ENCODE results near the gene RBM28. TPM values are rescaled to one million over a fixed set of nuclear protein-coding genes. Genes with fewer than 3 reads are reported as not detected.
"Not testable (repeated sequence)": the region's sequence is repeated elsewhere in the genome, so short reads cannot be mapped to it uniquely, and the experiment has no call there.

RBM28 gene
- polyA plus RNA-seq, 2 of the 4 experiments (the other 2 are of a cell fraction): 77.3 to 79.5 TPM

DNA sequence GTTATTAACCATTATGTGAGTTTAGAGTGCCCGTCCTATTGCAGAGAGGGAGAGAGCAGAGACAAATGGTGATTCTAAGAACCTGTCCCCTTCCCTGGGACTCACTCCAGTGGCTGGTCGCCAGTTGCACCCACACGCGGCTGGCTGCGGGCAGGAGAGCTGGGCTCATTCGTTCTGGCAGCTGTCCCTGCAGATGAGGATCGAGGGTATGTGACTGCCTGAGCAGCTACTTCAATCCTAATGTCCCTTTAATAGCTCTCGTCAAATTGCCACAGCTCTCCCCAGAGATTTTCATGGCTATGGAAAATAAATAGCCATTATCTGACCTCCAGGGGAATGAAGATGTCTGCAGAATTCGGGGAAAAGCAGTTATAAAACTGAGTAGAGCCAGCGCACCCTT lies 41.6 kb downstream of the RBM28 start:
- POLR2A ChIA-PET: interaction anchor here (0.7 kb wide), 1 partner anchor 10 kb away, joined by 3 read pairs; no protein-coding TSS in a partner anchor
- no peaks in the 10 kb centered on the region for H3K4me1 ChIP-seq
- H3K27ac ChIP-seq: no peak overlapping the region
- H3K4me3 ChIP-seq: no peak overlapping the region
- TF ChIP-seq USF2 (IDR thresholded peaks at IDR 0.05) (no peak), MAFK (IDR thresholded peaks at IDR 0.05; ENCODE audit: partially characterized antibody) (no peak), KDM1A (IDR thresholded peaks at IDR 0.05; ENCODE audit: low read depth) (no peak), ELK1 (IDR thresholded peaks at IDR 0.05; ENCODE audit: low read depth, low read length) (no peak), POLR2AphosphoS2 (conservative IDR thresholded peaks at IDR 0.05; ENCODE audit: low read length) (no peak), CBX8 (IDR thresholded peaks at IDR 0.05) (no peak), ZSCAN20 (CRISPR knock-in tag; IDR thresholded peaks at IDR 0.05) (no peak)
- CTCF ChIA-PET: interaction anchor here (1.4 kb wide), 1 partner anchor 85 kb away, joined by 3 read pairs; no protein-coding TSS in a partner anchor
- H3K9me3 ChIP-seq: no peaks in the 10 kb centered on the region
- WGBS (ENCODE audit: missing lambda C conversion rate): 95% methylated on average over 10 of the region's 10 CpGs
- FAIRE-seq (no peak), ATAC-seq (no peak), DNase-seq (ENCODE audit: low read depth in 1 of 2, low spot score in 1 of 2) (no peak)
- H3K4me2 ChIP-seq: no peak overlapping the region

- ChIA-PET CTCF (no interaction called here), POLR2A (no interaction called here)
- Histone ChIP-seq H3K27ac (no peak overlapping the region), H3K9me3 (no peaks in the 10 kb centered on the region), H3K4me2 (no peak overlapping the region), H3K4me3 (no peak overlapping the region), H3K4me1 (no peaks in the 10 kb centered on the region)
- FAIRE-seq (no peak), ATAC-seq (peak in 1 of 2 experiments; percentile 32; a peak in 1 of 6 replicates), DNase-seq (ENCODE audit: low read depth in 1 of 2, low spot score in 1 of 2) (no peak)
- WGBS (ENCODE audit: missing lambda C conversion rate): 84% methylated on average over 7 of the region's 7 CpGs
- no peak for TF ChIP-seq EHF (CRISPR knock-in tag; IDR thresholded peaks at IDR 0.05)
- TF ChIP-seq TFCP2L1 (CRISPR knock-in tag; IDR thresholded peaks at IDR 0.05): no peak
- TF ChIP-seq RFX5 (IDR thresholded peaks at IDR 0.05): no peak
- no peak for TF ChIP-seq HOXA7 (CRISPR knock-in tag; IDR thresholded peaks at IDR 0.05)
- TF ChIP-seq MAZ (IDR thresholded peaks at IDR 0.05; ENCODE audit: borderline replicate concordance, low read depth, low read length): no peak
- no peak for TF ChIP-seq KDM1A (IDR thresholded peaks at IDR 0.05; ENCODE audit: low read depth)
Measured at GRCh38 chr7:128299109-128299607, 44.5 kb downstream of the RBM28 start.

DNA sequence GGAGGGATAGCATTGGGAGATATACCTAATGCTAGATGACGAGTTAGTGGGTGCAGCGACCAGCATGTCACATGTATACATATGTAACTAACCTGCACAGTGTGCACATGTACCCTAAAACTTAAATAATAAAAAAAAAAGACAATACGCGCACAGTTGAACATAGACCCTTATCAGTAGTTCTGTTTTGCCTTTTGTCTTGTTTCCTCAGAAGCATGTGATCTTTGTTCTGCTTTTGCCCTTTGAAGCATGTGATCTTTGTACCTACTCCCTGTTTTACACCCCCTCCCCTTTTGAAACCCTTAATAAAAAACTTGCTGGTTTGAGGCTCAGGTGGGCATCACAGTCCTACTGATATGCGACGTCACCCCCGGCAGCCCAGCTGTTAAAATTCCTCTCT lies 45.7 kb downstream of the RBM28 start:
- H3K27ac ChIP-seq; H3K4me2 ChIP-seq; ATAC-seq; H3K4me1 ChIP-seq; FAIRE-seq; H3K4me3 ChIP-seq; DNase-seq (ENCODE audit: low read depth in 1 of 2, low spot score in 1 of 2); CTCF ChIA-PET; POLR2A ChIA-PET; H3K9me3 ChIP-seq: not testable (repeated sequence)
- WGBS (ENCODE audit: missing lambda C conversion rate): 97% methylated on average over 7 of the region's 7 CpGs

DNA sequence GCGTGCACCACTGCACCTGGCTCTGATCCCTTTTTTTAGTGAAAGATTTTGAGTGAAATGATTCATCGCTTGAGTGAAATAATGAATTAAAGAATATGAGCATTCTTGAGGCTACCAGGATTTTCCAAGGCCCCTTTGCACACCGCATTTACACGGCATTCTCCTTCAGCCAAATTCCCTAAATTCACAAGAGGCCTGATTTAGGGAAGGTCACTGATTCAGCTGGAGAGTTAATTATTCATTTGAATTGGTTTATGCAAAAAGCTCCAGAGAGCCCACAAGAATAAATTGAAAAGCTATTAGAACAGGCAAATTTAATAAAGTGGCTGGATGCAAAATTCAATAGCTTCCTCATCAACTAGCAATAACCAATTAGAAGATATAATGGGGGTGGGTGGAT lies 56.2 kb downstream of the RBM28 start:
- WGBS (ENCODE audit: missing lambda C conversion rate): 94% methylated on average over 4 of the region's 4 CpGs
- no peak for ATAC-seq
- H3K27ac ChIP-seq: no peak overlapping the region
- no peak for FAIRE-seq
- H3K4me1 ChIP-seq: no peaks in the 10 kb centered on the region
- DNase-seq (ENCODE audit: low read depth in 1 of 2, low spot score in 1 of 2): no peak
- no peak overlapping the region for H3K4me2 ChIP-seq
- TF ChIP-seq POLR2AphosphoS2 (conservative IDR thresholded peaks at IDR 0.05; ENCODE audit: low read length): no peak
- no peak for TF ChIP-seq ZNF302 (CRISPR knock-in tag; IDR thresholded peaks at IDR 0.05)
- ChIA-PET CTCF (no interaction called here), POLR2A (interaction anchor here (0.5 kb wide), 1 partner anchor 30 kb away, joined by 4 read pairs; no protein-coding TSS in a partner anchor)
- no peaks in the 10 kb centered on the region for H3K9me3 ChIP-seq
- H3K4me3 ChIP-seq: no peak overlapping the region

- H3K27ac ChIP-seq: no peak overlapping the region
- POLR2A ChIA-PET: no interaction called here
- DNase-seq (ENCODE audit: low read depth in 1 of 2, low spot score in 1 of 2) (no peak), ATAC-seq (no peak), FAIRE-seq (no peak)
- H3K4me1 ChIP-seq: no peaks in the 10 kb centered on the region
- CTCF ChIA-PET: no interaction called here
- H3K4me3 ChIP-seq: no peak overlapping the region
- no peak overlapping the region for H3K4me2 ChIP-seq
- WGBS (ENCODE audit: missing lambda C conversion rate): 86% methylated on average over 7 of the region's 7 CpGs
- H3K9me3 ChIP-seq: no peaks in the 10 kb centered on the region
- TF ChIP-seq CEBPB (IDR thresholded peaks at IDR 0.05) (no peak), NPAS2 (CRISPR knock-in tag; IDR thresholded peaks at IDR 0.05; ENCODE audit: borderline replicate concordance) (no peak), FOSL2 (IDR thresholded peaks at IDR 0.05) (no peak), FOSL2 (CRISPR knock-in tag; IDR thresholded peaks at IDR 0.05) (no peak), POLR2A (IDR thresholded peaks at IDR 0.05; ENCODE audit: low read length) (no peak), PBX3 (IDR thresholded peaks at IDR 0.05) (no peak), JUN (IDR thresholded peaks at IDR 0.05) (no peak), ZSCAN20 (CRISPR knock-in tag; IDR thresholded peaks at IDR 0.05) (no peak), BHLHE40 (IDR thresholded peaks at IDR 0.05; ENCODE audit: low read depth, low read length) (no peak), NFE2L2 (conservative IDR thresholded peaks at IDR 0.05; ENCODE audit: low read length) (no peak), HOXB5 (CRISPR knock-in tag; IDR thresholded peaks at IDR 0.05) (no peak), RNF2 (IDR thresholded peaks at IDR 0.05; ENCODE audit: borderline replicate concordance, low read depth) (no peak), NR3C1 (IDR thresholded peaks at IDR 0.05) (no peak), PHF8 (IDR thresholded peaks at IDR 0.05; ENCODE audit: borderline replicate concordance, low read depth) (no peak)
- TF ChIP-seq, protein P1, sequence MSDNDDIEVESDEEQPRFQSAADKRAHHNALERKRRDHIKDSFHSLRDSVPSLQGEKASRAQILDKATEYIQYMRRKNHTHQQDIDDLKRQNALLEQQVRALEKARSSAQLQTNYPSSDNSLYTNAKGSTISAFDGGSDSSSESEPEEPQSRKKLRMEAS (IDR thresholded peaks at IDR 0.05): no peak
- TF ChIP-seq, protein P2, sequence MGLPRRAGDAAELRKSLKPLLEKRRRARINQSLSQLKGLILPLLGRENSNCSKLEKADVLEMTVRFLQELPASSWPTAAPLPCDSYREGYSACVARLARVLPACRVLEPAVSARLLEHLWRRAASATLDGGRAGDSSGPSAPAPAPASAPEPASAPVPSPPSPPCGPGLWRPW (IDR thresholded peaks at IDR 0.05): no peak
Measured at GRCh38 chr7:128284102-128284501, 59.6 kb downstream of the RBM28 start.

Data from A549 (cell line).